ENCODE measurements around the gene PZP. TPM values are rescaled to one million over a fixed set of nuclear protein-coding genes. Genes with fewer than 3 reads are reported as not detected.
"Not testable (repeated sequence)": the region's sequence is repeated elsewhere in the genome, so short reads cannot be mapped to it uniquely, and the experiment has no call there.

Gene PZP
- polyA plus RNA-seq (ENCODE audit: insufficient read length in 4 of 4), result under 1 TPM; 0.16 to 0.93 (median 0.56) TPM

GRCh38 chr12:9208229-9208628 lies at the start of gene PZP:
PZP (minus strand) TSS chr12:9208395; CDS start chr12:9208341, 54 bp downstream.
- DNase-seq (ENCODE audit: low read depth in 4 of 4, low spot score in 2 of 4), result no peak

DNA sequence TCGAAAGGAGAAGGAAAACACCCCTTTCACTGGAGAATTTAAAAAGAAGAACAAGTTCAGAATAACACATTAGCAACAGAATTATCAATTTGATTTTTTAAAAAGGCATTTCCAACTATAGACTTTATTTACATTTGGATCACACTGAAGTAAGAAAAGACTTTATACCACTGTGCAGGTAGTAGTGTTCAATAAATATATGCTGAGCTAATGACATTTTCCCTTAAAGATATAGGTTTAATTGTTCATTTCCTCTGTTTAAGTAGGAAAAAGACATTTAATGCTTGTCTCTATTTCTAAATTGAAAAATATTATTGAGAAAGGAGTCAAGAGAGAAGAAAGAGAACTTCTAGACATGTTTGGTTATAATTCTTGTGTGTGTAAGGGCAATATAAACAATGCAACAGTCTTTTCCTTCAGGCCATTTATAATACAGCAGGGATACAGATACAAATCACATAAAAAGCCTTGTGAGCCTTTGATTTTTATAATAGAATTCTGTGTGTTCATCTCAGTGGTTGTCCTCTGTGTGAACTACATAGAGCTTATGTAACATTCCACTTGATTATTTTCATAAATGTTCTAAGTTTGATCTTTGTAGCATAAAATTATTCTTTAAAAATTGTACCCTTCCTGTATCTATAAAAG lies 48.7 kb upstream of the PZP start:
- no peak for DNase-seq (ENCODE audit: low read depth in 4 of 4, low spot score in 2 of 4)

GRCh38 chr12:9256341-9256740 lies 48.1 kb upstream of the PZP start:
- no peak for DNase-seq (ENCODE audit: low read depth in 4 of 4, low spot score in 2 of 4)

GRCh38 chr12:9255837-9256236 lies 47.6 kb upstream of the PZP start:
- no peak for DNase-seq (ENCODE audit: low read depth in 4 of 4, low spot score in 2 of 4)

DNA sequence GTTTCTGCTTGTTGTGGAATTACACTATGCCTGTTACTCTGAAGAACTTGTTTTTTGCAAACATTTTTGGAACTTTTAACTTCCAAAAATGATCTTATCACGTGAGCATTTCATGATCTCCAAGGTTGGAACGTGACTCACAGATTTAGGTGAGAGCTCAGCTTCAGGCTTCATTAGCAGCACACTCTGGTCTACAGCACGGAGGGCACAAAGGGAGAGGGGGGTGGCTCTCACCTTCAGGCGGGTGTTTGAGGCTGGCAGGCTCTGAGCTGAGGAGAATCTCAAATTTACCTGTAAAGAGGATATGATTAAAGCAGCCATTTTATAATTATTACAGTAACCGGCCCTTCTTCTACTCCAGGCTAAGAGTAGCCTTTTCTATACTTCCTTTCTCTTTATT lies 45.3 kb upstream of the PZP start:
- no peak for DNase-seq (ENCODE audit: low read depth in 4 of 4, low spot score in 2 of 4)

- DNase-seq (ENCODE audit: low read depth in 4 of 4, low spot score in 2 of 4), result not testable (repeated sequence)
Observed at GRCh38 chr12:9252791-9253190, 44.6 kb upstream of the PZP start.

GRCh38 chr12:9252256-9252655 lies 44.1 kb upstream of the PZP start:
- no peak for DNase-seq (ENCODE audit: low read depth in 4 of 4, low spot score in 2 of 4)

DNA sequence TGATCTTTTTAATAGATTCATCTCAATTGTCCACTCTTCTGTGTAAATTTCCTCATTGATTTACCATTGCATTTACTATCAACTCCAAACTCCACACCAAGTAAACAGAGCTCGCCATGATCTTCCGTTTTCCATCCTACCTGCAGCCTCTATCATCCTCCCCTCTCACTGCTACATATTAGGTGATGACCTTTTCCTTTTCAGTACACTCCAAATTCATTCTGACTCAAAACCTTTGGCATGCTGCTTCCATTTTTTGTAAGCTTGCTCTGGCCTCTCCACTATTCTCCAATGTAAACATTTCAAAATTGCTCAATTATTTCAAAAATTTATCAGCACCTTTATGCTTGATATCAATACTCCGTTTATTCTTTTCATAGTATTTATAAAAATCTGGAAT lies 40.2 kb upstream of the PZP start:
- no peak for DNase-seq (ENCODE audit: low read depth in 4 of 4, low spot score in 2 of 4)

- DNase-seq (ENCODE audit: low read depth in 4 of 4, low spot score in 2 of 4), result no peak
Observed at GRCh38 chr12:9244894-9245293, 36.7 kb upstream of the PZP start.

- DNase-seq (ENCODE audit: low read depth in 4 of 4, low spot score in 2 of 4), result no peak
Observed at GRCh38 chr12:9243999-9244649, 35.9 kb upstream of the PZP start.

- DNase-seq (ENCODE audit: low read depth in 4 of 4, low spot score in 2 of 4), result no peak
Observed at GRCh38 chr12:9241301-9241700, 33.1 kb upstream of the PZP start.

- DNase-seq (ENCODE audit: low read depth in 4 of 4, low spot score in 2 of 4), result no peak
Observed at GRCh38 chr12:9240776-9241175, 32.6 kb upstream of the PZP start.

GRCh38 chr12:9240004-9240635 lies 31.9 kb upstream of the PZP start:
- not testable (repeated sequence) for DNase-seq (ENCODE audit: low read depth in 4 of 4, low spot score in 2 of 4)

DNA sequence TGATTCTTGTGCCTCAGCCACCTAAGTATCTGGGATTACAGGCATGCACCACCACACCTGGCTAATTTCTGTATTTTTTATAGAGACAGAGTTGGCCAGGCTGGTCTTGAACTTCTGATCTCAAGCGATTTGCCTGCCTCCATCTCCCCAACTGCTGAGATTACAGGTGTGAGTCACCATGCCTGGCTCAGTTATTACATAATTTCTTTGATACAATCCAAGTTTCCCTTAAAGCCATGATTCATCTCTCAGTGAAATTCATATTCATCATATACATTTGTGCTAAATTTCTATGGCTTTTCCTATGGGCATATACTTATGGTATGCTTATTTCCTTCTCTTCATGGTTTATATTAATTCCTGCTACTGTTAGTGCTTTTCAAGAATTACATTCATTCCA lies 29.1 kb upstream of the PZP start:
- no peak for DNase-seq (ENCODE audit: low read depth in 4 of 4, low spot score in 2 of 4)

- DNase-seq (ENCODE audit: low read depth in 4 of 4, low spot score in 2 of 4), result no peak
Observed at GRCh38 chr12:9235519-9235918, 27.3 kb upstream of the PZP start.

DNA sequence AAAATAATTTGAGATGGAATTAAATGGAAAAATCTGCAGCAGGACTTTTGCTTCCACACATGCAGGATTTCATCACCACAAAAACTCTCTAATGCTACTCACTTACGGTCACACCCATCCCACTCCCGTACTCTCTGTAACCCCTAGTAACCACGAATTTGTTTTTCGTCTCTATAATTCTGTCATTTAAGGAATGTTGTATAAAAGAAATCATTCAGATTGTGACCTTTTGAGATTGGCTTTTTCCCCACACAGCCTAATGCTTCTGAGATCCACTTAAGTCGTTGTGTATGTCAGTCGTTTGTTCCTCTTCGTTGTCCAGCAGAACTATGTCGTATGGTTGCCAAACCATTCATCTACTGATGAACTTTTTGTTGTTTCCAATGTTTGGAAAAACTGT lies 19.8 kb upstream of the PZP start:
- DNase-seq (ENCODE audit: low read depth in 4 of 4, low spot score in 2 of 4), result no peak

- no peak for DNase-seq (ENCODE audit: low read depth in 4 of 4, low spot score in 2 of 4)
Observed at GRCh38 chr12:9223830-9224229, 15.6 kb upstream of the PZP start.

DNA sequence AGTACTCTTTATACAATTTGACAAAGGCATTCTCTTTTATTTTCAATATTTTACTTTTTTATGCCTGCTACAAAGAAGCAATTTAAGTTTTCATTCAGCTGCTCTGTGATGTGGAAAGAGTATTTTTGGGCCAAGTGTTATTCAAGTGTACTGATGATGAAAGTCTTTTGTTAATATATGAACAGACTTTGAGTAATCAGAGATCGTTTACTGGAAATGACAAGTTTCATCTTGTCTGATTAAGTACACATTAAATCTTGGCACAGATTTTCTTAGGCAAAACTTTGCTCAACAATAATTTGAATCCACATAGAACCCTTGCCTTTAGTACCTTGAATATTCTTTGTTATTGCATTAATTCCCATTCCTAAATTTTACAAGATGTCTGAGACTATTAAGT lies 13.3 kb upstream of the PZP start:
- DNase-seq (ENCODE audit: low read depth in 4 of 4, low spot score in 2 of 4), result no peak

- not testable (repeated sequence) for DNase-seq (ENCODE audit: low read depth in 4 of 4, low spot score in 2 of 4)
Observed at GRCh38 chr12:9221011-9221410, 12.8 kb upstream of the PZP start.

GRCh38 chr12:9214534-9214933 lies 6.3 kb upstream of the PZP start:
- no peak for DNase-seq (ENCODE audit: low read depth in 4 of 4, low spot score in 2 of 4)

DNA sequence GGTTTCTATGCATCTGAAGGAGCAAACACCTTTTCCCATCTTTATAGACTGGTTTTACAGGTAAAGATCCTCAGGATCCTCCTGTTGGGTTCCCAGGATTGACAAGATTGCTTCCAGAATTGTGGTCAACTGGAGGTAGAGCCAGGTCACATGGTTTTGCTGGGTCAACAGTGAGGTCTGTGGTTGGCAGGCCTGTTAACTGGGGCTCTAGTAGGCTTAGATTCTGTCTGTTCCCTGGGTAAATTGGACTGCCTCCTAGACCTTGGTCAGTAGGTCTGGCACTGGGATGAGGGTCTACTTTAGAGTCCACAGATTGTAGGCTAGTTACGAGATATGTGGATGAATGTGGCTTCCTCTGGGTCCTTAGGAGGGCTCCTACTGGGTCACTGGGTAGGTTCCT lies 3.5 kb upstream of the PZP start:
- DNase-seq (ENCODE audit: low read depth in 4 of 4, low spot score in 2 of 4), result no peak

DNA sequence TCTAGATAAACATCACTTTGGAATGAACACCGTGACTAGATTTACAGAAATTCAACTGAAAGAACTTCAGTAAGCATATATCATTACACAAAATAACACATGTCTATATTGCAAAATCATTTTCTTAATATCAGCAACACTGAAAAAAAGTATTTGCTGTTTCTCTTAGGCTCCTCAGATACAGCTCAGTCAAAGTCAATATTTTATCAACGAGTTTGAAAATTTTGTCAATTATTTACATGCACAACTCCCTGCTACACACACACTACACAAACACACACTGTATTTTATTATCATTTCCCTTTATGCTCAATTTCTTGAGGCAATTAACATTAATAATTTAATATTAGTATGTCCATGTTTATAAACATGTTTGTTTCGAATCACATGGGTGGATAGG lies 3.8 kb downstream of the PZP start:
- no peak for DNase-seq (ENCODE audit: low read depth in 4 of 4, low spot score in 2 of 4)

Measured in left renal cortex interstitium (tissue), 4 donors.